Measurements from ENCODE around the gene C5.

Gene C5

DNA sequence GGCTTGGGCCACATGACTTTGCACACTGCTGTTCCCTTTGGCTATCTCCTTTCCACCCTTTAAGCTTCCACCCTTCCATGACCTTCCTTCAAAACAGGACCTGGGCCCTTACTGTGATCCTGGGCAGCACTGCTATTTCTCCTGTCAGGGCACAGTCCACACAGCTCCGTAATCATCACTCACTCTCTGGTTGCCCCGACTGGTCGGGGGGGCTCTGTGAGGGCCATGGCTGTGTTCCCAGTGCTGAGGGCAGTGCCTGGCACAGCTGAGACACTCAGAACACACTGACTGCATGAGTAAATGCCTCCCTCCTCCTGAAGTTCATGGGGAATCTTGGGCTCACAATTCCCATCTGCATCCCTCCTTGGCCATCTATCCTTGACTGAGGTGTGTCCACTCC lies 135.7 kb downstream of the C5 start:
- Histone ChIP-seq H3K36me3 (ENCODE audit: control insufficient read depth, insufficient read depth, low read length) (peaks cover 67% of the 10 kb centered on the region), H3K27me3 (replicated peaks; ENCODE audit: control insufficient read depth, insufficient read depth, low read length) (no peaks in the 10 kb centered on the region), H3K4me3 (replicated peaks; ENCODE audit: low read depth, low read length) (no peak overlapping the region)
- TF ChIP-seq, protein P1, sequence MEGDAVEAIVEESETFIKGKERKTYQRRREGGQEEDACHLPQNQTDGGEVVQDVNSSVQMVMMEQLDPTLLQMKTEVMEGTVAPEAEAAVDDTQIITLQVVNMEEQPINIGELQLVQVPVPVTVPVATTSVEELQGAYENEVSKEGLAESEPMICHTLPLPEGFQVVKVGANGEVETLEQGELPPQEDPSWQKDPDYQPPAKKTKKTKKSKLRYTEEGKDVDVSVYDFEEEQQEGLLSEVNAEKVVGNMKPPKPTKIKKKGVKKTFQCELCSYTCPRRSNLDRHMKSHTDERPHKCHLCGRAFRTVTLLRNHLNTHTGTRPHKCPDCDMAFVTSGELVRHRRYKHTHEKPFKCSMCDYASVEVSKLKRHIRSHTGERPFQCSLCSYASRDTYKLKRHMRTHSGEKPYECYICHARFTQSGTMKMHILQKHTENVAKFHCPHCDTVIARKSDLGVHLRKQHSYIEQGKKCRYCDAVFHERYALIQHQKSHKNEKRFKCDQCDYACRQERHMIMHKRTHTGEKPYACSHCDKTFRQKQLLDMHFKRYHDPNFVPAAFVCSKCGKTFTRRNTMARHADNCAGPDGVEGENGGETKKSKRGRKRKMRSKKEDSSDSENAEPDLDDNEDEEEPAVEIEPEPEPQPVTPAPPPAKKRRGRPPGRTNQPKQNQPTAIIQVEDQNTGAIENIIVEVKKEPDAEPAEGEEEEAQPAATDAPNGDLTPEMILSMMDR (IDR thresholded peaks at IDR 0.05; ENCODE audit: insufficient read depth, low read length, poor library complexity, severe bottlenecking) = no peak
- DNase-seq (ENCODE audit: extremely low read depth, insufficient read length) = no peak

DNA sequence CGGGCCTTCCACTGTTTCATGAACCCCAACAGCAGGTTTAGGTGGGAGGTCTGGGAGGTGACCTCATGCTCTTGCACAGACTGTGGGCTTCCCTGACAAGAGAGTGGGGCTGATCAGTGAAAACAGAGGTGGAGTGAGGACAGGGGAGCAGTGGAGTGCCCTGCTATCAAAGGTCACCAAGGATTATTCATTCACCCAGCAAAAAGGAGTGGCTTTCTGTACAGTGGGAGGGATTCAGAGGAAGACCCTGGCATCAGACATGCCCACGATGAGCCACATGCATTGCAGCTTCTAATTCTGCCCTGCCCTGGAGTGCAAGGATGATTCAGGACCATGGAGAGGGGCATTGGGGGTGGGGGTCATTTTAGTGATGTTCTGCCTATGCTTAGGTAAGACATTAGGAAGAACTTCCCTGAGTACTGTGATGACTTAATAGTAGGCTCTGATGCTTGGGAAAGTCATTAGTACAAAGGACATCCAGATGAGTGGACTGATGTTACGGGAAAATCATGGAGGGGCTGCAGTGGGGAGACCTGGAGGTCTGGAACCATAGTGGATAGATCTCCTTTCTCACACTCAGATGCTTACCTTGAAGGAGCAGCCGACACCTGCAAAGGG lies 136.3 kb downstream of the C5 start:
- Histone ChIP-seq H3K4me3 (replicated peaks; ENCODE audit: low read depth, low read length) (no peak overlapping the region), H3K36me3 (ENCODE audit: control insufficient read depth, insufficient read depth, low read length) (peaks cover 66% of the 10 kb centered on the region), H3K27me3 (replicated peaks; ENCODE audit: control insufficient read depth, insufficient read depth, low read length) (no peaks in the 10 kb centered on the region)
- TF ChIP-seq, protein P1 (IDR thresholded peaks at IDR 0.05; ENCODE audit: insufficient read depth, low read length, poor library complexity, severe bottlenecking) = no peak
- no peak for DNase-seq (ENCODE audit: extremely low read depth, insufficient read length)

DNA sequence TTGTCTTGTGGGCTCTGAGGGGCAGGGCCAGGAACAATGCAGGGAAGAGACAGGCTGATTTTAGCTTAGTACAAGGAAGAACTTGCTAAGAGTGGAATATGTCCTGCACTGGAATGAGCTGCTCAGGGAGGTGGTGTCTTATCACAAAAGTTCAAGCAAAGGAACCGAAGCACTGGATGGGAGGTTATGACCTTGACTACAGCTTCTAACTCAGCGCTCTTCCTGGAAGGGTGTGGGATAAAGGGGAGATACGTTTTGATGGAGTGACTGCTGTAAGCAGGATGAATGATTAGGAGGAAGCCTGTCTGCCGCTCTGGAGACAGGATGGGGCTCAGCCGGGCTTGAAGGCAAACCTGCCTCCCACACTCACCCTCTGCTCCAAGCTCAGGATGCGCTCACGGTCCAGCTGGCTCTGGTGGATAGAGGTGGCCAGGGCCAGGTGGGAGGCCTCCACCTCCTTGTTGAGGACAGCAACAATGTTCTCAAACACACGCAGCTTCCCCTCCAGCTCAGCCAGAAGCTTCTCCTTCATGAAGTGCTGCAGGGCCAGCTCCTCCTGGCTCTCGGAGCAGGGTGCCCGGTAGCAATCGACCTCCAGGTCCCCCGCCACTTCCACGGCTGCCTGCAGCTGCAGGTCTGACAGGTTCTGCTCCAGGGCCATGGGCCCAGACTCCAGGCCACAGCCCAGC lies 137.0 kb downstream of the C5 start:
- TF ChIP-seq, protein P1 (IDR thresholded peaks at IDR 0.05; ENCODE audit: insufficient read depth, low read length, poor library complexity, severe bottlenecking) = no peak
- Histone ChIP-seq H3K4me3 (replicated peaks; ENCODE audit: low read depth, low read length) (no peak overlapping the region), H3K36me3 (ENCODE audit: control insufficient read depth, insufficient read depth, low read length) (peaks cover 64% of the 10 kb centered on the region), H3K27me3 (replicated peaks; ENCODE audit: control insufficient read depth, insufficient read depth, low read length) (no peaks in the 10 kb centered on the region)
- no peak for DNase-seq (ENCODE audit: extremely low read depth, insufficient read length)

DNA sequence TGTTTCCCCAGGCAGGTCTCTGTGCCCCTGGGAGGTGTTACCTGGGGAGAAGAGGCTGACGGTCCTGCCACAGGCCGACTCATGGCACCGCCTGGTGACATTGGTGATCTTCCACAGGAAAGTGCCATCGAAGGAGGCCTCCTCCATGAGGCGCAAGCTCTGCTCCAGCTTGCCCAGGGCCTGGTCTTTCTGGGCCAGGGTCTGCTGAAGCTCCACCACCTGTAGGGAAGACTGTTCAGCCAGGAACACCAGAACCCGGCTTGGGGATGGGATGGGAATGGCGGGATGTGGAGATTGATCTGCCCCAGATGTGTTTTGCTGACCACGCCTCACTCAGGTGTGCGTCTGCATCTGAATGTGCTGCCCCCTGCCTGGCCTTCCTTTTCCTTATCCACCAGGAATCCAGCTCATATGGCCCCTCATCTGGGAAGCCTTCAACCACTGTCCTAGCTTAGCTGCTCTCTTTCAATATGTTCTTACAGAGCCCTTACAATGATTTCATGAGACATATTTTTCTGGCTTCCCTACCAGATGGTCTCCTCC lies 138.7 kb downstream of the C5 start:
- no peak for DNase-seq (ENCODE audit: extremely low read depth, insufficient read length)
- peaks cover 64% of the 10 kb centered on the region for H3K36me3 ChIP-seq (ENCODE audit: control insufficient read depth, insufficient read depth, low read length)
- TF ChIP-seq, protein P1 (IDR thresholded peaks at IDR 0.05; ENCODE audit: insufficient read depth, low read length, poor library complexity, severe bottlenecking) = no peak
- no peak overlapping the region for H3K4me3 ChIP-seq (replicated peaks; ENCODE audit: low read depth, low read length)
- H3K27me3 ChIP-seq (replicated peaks; ENCODE audit: control insufficient read depth, insufficient read depth, low read length) = no peaks in the 10 kb centered on the region

DNA sequence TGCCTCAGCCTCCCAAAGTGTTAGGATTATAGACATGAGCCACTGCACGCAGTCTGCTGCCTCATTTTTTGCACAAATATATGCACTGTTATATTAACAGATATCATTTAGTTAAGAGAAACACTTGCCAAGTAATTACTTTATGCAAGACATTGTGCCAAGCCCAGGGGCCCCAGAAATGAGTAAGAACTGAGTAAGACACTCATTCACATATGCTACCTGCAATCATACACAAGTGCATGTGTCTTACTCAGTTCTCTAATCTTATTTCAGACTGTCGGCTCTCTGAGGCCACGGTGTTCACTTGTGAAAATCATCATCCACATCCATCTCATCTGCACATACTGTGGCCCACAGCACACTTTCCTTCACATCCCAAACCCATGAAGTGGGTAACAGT lies 139.4 kb downstream of the C5 start:
- Histone ChIP-seq H3K4me3 (replicated peaks; ENCODE audit: low read depth, low read length) (no peak overlapping the region), H3K36me3 (ENCODE audit: control insufficient read depth, insufficient read depth, low read length) (peaks cover 65% of the 10 kb centered on the region), H3K27me3 (replicated peaks; ENCODE audit: control insufficient read depth, insufficient read depth, low read length) (no peaks in the 10 kb centered on the region)
- TF ChIP-seq, protein P1 (IDR thresholded peaks at IDR 0.05; ENCODE audit: insufficient read depth, low read length, poor library complexity, severe bottlenecking) = no peak
- no peak for DNase-seq (ENCODE audit: extremely low read depth, insufficient read length)
